ENCODE data around the gene D2HGDH.
"Not testable (repeated sequence)": the region's sequence is repeated elsewhere in the genome, so short reads cannot be mapped to it uniquely, and the experiment has no call there.

The D2HGDH gene

DNA sequence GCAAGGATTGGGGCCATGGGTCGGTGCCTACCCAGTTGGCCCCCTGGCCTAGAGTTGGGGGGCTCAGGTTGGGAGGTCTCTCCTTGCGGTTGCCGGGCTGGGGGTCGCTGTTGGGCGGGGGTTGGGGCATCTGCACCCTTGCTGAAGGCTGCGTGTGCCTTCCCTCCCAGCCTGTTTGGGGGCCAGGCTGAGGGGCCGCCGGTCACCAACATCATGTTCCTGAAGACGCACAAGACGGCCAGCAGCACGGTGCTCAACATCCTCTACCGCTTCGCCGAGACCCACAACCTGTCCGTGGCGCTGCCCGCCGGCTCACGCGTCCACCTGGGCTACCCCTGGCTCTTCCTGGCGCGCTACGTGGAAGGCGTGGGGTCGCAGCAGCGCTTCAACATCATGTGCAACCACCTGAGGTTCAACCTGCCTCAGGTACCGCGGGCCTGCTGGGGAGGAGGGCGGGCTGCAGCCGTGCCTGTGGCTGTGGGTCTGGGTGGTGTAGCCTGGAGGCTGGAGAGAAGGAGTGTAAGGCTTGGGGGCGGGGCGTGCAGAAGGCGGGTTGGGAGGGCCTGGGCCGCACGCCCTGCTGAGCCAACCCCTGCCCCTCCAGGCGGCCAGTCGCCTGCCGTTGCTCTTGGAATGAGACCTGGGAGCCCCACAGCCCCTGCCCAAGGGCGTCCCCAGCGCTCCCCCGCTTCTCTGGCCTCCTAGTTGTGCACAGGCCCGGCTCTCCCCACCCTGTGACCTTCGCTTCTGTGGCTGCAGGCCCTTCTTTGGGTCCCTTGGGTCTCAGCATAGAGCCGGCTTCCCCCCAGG is 67.4 kb downstream of the D2HGDH start:
- TF ChIP-seq, protein P1, sequence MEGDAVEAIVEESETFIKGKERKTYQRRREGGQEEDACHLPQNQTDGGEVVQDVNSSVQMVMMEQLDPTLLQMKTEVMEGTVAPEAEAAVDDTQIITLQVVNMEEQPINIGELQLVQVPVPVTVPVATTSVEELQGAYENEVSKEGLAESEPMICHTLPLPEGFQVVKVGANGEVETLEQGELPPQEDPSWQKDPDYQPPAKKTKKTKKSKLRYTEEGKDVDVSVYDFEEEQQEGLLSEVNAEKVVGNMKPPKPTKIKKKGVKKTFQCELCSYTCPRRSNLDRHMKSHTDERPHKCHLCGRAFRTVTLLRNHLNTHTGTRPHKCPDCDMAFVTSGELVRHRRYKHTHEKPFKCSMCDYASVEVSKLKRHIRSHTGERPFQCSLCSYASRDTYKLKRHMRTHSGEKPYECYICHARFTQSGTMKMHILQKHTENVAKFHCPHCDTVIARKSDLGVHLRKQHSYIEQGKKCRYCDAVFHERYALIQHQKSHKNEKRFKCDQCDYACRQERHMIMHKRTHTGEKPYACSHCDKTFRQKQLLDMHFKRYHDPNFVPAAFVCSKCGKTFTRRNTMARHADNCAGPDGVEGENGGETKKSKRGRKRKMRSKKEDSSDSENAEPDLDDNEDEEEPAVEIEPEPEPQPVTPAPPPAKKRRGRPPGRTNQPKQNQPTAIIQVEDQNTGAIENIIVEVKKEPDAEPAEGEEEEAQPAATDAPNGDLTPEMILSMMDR (IDR thresholded peaks at IDR 0.05; ENCODE audit: low read depth, low read length), result no peak
- no peak overlapping the region for H3K4me3 ChIP-seq (ENCODE audit: low read depth, low read length)

DNA sequence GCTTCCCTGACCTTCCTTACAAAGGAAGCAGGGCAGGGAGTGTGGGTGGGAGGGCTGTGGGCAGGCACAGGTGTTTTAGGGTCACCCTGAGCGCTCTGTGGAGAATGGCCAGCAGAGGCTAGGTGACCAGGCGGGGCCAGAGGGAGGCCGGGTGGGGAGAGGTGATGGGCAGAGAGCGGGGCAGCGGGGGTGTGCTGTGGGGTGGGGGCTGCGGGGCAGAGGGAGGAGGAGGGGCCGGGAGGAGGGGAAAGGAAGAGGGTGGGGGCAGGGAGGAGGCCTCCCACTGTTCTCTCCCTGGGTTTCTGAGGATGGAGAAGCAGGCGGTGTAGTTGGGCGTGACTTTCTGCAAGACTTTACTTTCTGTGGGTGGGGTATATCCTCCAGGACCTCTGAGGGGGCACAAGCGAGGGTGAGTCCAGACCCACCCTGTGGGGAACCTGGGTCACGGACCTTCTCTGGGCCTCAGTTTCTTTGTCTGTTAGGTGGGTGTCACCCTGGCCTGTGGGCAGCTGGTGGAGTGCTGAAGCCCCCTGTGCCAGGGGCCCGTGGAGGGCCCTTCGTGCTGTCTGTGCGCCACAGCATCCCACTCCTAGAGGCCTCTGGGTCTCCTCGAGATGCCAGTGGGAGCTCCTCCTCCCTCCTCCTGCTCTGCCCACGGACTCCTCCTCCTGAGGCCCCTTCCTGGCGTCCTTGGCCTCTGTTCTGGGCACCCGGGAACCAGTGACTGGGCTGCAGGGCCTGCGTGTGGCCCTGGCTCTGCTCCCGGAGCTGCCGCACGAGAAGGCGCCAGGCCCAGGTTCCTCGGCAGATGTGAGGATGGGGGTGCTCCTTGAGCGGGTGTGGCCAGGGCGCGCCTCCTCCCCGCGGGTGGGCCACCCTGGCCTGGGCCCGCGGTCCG is 68.2 kb downstream of the D2HGDH start:
- no peak overlapping the region; the same call in 1 of the 2 replicates for H3K4me3 ChIP-seq (ENCODE audit: low read depth, low read length)
- TF ChIP-seq, protein P1 (IDR thresholded peaks at IDR 0.05; ENCODE audit: low read depth, low read length), result no peak

DNA sequence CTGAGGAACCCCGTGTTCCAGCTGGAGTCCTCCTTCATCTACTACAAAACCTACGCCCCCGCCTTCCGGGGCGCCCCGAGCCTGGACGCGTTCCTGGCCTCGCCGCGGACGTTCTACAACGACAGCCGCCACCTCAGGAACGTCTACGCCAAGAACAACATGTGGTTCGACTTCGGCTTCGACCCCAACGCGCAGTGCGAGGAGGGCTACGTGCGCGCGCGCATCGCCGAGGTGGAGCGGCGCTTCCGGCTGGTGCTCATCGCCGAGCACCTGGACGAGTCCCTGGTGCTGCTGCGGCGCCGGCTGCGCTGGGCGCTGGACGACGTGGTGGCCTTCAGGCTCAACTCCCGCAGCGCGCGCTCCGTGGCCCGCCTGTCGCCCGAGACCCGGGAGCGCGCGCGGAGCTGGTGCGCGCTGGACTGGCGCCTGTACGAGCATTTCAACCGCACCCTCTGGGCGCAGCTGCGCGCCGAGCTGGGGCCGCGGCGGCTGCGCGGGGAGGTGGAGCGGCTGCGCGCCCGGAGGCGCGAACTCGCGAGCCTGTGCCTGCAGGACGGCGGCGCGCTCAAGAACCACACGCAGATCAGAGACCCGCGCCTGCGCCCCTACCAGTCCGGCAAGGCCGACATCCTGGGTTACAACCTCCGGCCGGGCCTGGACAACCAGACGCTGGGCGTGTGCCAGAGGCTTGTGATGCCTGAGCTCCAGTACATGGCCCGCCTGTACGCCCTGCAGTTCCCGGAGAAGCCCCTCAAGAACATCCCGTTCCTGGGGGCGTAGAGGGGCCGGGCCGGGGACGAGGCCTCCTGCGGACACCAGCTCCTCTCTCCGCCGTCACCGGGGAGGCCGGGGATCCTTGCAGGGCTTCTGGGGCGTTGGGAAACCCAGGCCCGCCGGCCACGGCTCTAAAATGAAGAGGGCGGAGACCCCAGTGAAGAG is 69.2 kb downstream of the D2HGDH start:
- TF ChIP-seq, protein P1 (IDR thresholded peaks at IDR 0.05; ENCODE audit: low read depth, low read length), result no peak
- peak overlapping the region; percentile 46 for H3K4me3 ChIP-seq (ENCODE audit: low read depth, low read length)

DNA sequence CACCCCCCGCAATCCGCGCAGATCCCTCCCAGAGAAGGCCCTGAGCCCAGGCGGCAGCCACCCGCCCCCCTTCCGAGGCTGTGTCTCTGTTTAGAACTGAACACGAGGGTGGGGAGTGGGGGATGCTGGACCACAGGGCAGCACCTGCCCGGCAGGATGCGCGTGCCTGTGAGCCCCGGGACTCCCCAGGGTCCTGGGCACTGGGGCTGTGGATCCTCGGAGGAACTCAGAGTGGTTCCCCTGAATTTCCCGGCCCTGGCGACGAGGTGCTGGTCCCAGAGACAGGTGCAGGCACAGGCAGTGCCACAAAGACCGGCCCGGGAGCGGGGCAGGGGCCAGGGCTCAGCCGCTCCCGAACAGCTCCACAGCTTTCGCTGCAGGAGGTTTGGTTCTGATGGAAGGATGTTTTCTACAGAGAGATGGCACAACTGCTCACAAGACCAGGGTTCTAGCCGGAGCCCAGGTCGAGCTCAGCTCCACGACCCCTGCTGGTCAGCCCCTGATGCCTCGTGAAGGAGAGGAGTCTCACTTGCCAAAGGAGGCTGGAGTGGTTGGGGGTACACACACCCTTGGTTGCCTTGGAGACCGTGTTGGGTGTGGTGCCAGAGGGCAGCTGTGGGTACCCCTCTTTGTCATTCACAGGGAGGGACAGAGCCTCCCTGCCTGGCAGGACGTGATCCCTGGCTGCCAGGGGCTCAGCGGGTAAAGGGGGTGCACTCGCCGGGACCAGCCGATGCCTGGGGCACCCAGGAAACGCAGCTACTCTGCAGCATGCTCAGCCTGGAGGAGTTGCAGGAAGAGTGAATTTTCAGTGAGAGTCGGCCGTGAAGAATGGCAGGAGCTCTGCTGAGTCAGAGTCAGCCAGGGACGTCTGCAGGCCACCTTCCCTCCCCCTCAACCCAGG is 70.1 kb downstream of the D2HGDH start:
- peak overlapping the region; percentile 46; the same call in 1 of the 2 replicates for H3K4me3 ChIP-seq (ENCODE audit: low read depth, low read length)
- TF ChIP-seq, protein P1 (IDR thresholded peaks at IDR 0.05; ENCODE audit: low read depth, low read length), result no peak

DNA sequence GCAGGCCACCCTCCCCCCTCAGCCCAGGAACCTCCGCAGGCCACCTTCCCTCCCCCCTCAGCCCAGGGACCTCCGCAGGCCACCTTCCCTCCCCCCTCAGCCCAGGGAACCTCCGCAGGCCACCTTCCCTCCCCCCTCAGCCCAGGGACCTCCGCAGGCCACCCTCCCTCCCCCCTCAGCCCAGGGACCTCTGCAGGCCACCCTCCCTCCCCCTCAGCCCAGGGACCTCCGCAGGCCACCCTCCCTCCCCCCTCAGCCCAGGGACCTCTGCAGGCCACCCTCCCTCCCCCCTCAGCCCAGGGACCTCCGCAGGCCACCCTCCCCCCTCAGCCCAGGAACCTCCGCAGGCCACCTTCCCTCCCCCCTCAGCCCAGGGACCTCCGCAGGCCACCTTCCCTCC is 71.8 kb downstream of the D2HGDH start:
- not testable (repeated sequence) for H3K4me3 ChIP-seq (ENCODE audit: low read depth, low read length)

DNA sequence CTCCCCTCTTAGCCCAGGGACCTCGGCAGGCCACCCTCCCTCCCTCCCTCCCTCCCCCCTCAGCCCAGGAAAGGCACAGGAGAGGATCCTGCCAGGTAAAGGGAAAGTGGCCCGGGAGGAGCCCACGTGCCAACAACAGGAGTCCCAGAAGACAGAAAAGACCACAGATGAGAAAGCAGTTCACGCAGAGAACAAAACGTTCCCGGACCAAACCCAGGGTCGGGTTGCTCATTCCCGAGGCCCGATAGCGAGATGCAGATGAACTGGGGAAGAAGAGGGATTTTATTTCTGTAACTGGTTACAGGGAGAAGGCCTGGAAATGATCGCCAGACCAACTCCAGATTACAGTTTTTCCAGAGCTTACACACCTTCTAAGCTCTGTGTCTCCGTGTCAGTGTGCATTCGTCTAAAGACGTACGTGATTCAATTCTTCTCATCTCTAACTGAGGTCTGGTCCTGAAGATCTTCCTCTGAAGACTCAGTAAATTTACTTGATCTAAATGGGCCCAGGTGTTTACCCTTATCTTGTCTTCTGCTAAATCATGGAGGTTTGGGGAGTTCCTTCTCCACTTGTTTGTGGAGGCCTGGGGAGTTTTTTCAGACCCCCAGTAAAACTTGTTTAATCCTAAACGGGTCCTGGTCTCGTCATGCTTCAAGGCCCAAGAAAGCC is 73.8 kb downstream of the D2HGDH start:
- TF ChIP-seq, protein P1 (IDR thresholded peaks at IDR 0.05; ENCODE audit: low read depth, low read length), result no peak
- H3K4me3 ChIP-seq (ENCODE audit: low read depth, low read length), result no peak overlapping the region
